ENCODE measurements around the gene ARRDC3.
A peak's percentile ranks its signal among the peaks of the same experiment; 100 is the strongest.

DNA sequence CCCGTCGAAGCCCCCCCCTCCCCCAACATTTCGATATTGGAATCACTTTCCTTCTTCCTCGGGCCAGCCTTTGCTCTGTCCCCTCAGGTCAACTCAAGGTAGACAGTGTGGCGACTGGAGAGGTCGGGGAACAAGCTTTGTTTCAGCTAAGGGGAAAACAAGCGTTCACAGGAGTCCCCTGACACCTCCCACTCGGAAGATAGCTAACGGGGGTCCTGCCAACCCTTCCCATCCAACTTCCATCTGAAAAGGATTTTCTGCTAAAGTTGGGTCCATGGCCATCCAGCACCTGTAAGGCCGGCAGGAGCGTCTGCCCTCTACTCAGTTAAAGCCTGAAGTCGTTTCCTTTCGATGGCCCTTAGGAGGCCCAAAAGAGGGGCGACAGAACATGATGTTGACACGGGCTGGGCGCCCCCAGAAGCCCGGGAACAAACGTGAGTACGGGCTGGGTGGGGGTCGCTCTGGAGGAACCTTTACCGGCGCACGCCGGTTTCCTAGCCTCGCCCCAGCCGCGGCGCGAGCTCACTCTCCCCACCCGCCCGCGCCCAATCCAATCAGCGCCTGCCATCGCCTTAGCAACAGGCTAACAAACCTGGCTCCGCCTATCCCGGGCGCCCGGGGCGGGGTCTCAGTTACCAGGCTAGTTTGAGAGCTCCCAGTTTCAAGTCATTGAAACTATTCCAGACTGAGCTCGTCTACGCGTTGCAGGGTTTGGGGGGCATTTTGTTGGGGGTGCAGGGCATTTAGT, 2.5 kb downstream of the ARRDC3 start:
- peak; percentile 88 for TF ChIP-seq POLR2A (IDR thresholded peaks at IDR 0.05; ENCODE audit: low read depth, low read length)
- TF ChIP-seq, protein P1, sequence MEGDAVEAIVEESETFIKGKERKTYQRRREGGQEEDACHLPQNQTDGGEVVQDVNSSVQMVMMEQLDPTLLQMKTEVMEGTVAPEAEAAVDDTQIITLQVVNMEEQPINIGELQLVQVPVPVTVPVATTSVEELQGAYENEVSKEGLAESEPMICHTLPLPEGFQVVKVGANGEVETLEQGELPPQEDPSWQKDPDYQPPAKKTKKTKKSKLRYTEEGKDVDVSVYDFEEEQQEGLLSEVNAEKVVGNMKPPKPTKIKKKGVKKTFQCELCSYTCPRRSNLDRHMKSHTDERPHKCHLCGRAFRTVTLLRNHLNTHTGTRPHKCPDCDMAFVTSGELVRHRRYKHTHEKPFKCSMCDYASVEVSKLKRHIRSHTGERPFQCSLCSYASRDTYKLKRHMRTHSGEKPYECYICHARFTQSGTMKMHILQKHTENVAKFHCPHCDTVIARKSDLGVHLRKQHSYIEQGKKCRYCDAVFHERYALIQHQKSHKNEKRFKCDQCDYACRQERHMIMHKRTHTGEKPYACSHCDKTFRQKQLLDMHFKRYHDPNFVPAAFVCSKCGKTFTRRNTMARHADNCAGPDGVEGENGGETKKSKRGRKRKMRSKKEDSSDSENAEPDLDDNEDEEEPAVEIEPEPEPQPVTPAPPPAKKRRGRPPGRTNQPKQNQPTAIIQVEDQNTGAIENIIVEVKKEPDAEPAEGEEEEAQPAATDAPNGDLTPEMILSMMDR (IDR thresholded peaks at IDR 0.05; ENCODE audit: extremely low read depth in 1 of 2, insufficient read depth in 1 of 2, low read depth in 1 of 2, low read length in 2 of 2) = no peak
- TF ChIP-seq EZH2 (IDR thresholded peaks at IDR 0.05; ENCODE audit: borderline replicate concordance, low read depth, low read length, severe bottlenecking) = no peak
- TF ChIP-seq POLR2AphosphoS5 (IDR thresholded peaks at IDR 0.05; ENCODE audit: insufficient read depth, low read depth, low read length) = peak; percentile 44
- TF ChIP-seq, protein P2, sequence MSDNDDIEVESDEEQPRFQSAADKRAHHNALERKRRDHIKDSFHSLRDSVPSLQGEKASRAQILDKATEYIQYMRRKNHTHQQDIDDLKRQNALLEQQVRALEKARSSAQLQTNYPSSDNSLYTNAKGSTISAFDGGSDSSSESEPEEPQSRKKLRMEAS (IDR thresholded peaks at IDR 0.05; ENCODE audit: insufficient read depth, insufficient read length) = no peak
- no peak for TF ChIP-seq GATA2 (IDR thresholded peaks at IDR 0.05; ENCODE audit: insufficient read depth, insufficient read length, low read depth, low read length)
- no peak for TF ChIP-seq MYC (IDR thresholded peaks at IDR 0.05; ENCODE audit: low read depth, low read length)
- TF ChIP-seq FOS (IDR thresholded peaks at IDR 0.05; ENCODE audit: borderline replicate concordance, insufficient read depth, low read length) = no peak
